ENCODE data around the gene IRS2. TPM values are rescaled to one million over a fixed set of nuclear protein-coding genes. Genes with fewer than 3 reads are reported as not detected.

Gene IRS2
- total RNA-seq, 1 experiment from 2014 or later = 5.9 TPM

GRCh38 chr13:109810761-109811510 lies 24.6 kb upstream of the IRS2 start:
- no peak for DNase-seq (ENCODE audit: low read depth, low spot score)
- CTCF ChIA-PET = no interaction called here
- Histone ChIP-seq H3K27me3 (ENCODE audit: control insufficient read depth, insufficient read depth, low read length) (no peaks in the 10 kb centered on the region), H3K27ac (ENCODE audit: low read length) (no peak overlapping the region), H3K4me1 (ENCODE audit: control insufficient read depth, insufficient read depth, low read length) (no peaks in the 10 kb centered on the region), H3K9me3 (ENCODE audit: control insufficient read depth, insufficient read depth, low read depth, low read length) (no peaks in the 10 kb centered on the region), H3K4me3 (ENCODE audit: low read depth in 2 of 2, low read length in 2 of 2) (no peak overlapping the region), H3K36me3 (ENCODE audit: control insufficient read depth, insufficient read depth, low read length) (no peaks in the 10 kb centered on the region)
- intact Hi-C loops (cut with micrococcal nuclease; ENCODE audit: unreplicated experiment) = no loop called here
- POLR2A ChIA-PET = no interaction called here
- in situ Hi-C loops (cut with HindIII; ENCODE audit: low pct_unique_long_range_greater_than_20kb, low sequenced_read_pairs) = no loop called here
- no peak for ATAC-seq
- TF ChIP-seq SIN3A (IDR thresholded peaks at IDR 0.05; ENCODE audit: borderline replicate concordance, insufficient read depth, low read depth, low read length) (no peak), TCF7L2 (IDR thresholded peaks at IDR 0.05; ENCODE audit: low read depth, low read length) (no peak), POLR2AphosphoS5 (IDR thresholded peaks at IDR 0.05; ENCODE audit: low read depth, low read length) (no peak), CTCF (IDR thresholded peaks at IDR 0.05) (no peak), REST (IDR thresholded peaks at IDR 0.05; ENCODE audit: insufficient read depth in 1 of 2, low read depth in 2 of 2, low read length in 1 of 2) (no peak)
- BruUV-seq (replicated peaks) = no TSS peak

- in situ Hi-C loops (cut with HindIII; ENCODE audit: low pct_unique_long_range_greater_than_20kb, low sequenced_read_pairs) = no loop called here
- DNase-seq (ENCODE audit: low read depth, low spot score) = no peak
Measured at GRCh38 chr13:109809216-109809932, 23.0 kb upstream of the IRS2 start.

More at GRCh38 chr13:109809216-109809932, 23.0 kb upstream of the IRS2 start:
- Histone ChIP-seq H3K4me3 (ENCODE audit: low read depth in 2 of 2, low read length in 2 of 2) (no peak overlapping the region), H3K27me3 (ENCODE audit: control insufficient read depth, insufficient read depth, low read length) (no peaks in the 10 kb centered on the region), H3K9me3 (ENCODE audit: control insufficient read depth, insufficient read depth, low read depth, low read length) (no peaks in the 10 kb centered on the region), H3K27ac (ENCODE audit: low read length) (no peak overlapping the region), H3K36me3 (ENCODE audit: control insufficient read depth, insufficient read depth, low read length) (no peaks in the 10 kb centered on the region), H3K4me1 (ENCODE audit: control insufficient read depth, insufficient read depth, low read length) (no peaks in the 10 kb centered on the region)
- intact Hi-C loops (cut with micrococcal nuclease; ENCODE audit: unreplicated experiment) = no loop called here
- ChIA-PET CTCF (no interaction called here), POLR2A (no interaction called here)
- no peak for ATAC-seq
- TF ChIP-seq TCF7L2 (IDR thresholded peaks at IDR 0.05; ENCODE audit: low read depth, low read length) (no peak), SIN3A (IDR thresholded peaks at IDR 0.05; ENCODE audit: borderline replicate concordance, insufficient read depth, low read depth, low read length) (no peak), POLR2AphosphoS5 (IDR thresholded peaks at IDR 0.05; ENCODE audit: low read depth, low read length) (no peak), CTCF (IDR thresholded peaks at IDR 0.05) (no peak), REST (IDR thresholded peaks at IDR 0.05; ENCODE audit: insufficient read depth in 1 of 2, low read depth in 2 of 2, low read length in 1 of 2) (no peak)
- no TSS peak for BruUV-seq (replicated peaks)
